K562 (cell line): ENCODE results near the gene MEGF11. TPM values are rescaled to one million over a fixed set of nuclear protein-coding genes. Genes with fewer than 3 reads are reported as not detected.

ENCODE experiments used
- CGGBP1 ChIP-seq: fragments of 250-450 bp; sonication (Bioruptor Pico); IDR thresholded peaks from 2 replicates; pipeline ENCODE4 v1.9.0; 2021; ENCODE audit warnings: mild to moderate bottlenecking
- CREM ChIP-seq: IDR thresholded peaks from 2 replicates; pipeline ENCODE4 v1.6.1; 2014; ENCODE audit warnings: antibody characterized with exemption, low read depth
- ETS2 ChIP-seq: IDR thresholded peaks from 2 replicates; pipeline ENCODE4 v1.6.1; 2016; ENCODE audit warnings: borderline replicate concordance, missing genetic modification characterization, mild to moderate bottlenecking, moderate library complexity, missing compliant biosample characterization; ENCODE audit not compliant: poor library complexity, severe bottlenecking
- GTF2F1 ChIP-seq: IDR thresholded peaks from 2 replicates; pipeline ENCODE4 v1.6.1; 2011; ENCODE audit warnings: low read depth, low read length, improper control_type of control experiment
- RBM17 ChIP-seq: fragments of 200-400 bp; formaldehyde crosslinking; IDR thresholded peaks from 2 replicates; pipeline ENCODE4 v1.6.1; 2017; ENCODE audit warnings: low read depth, mild to moderate bottlenecking, low read length, borderline replicate concordance
- TCF7 ChIP-seq: sonication (generic); IDR thresholded peaks from 2 replicates; pipeline ENCODE4 v1.6.1; 2016; ENCODE audit warnings: antibody characterized with exemption, borderline replicate concordance
- ZNF518B ChIP-seq: fragments of 250-450 bp; sonication (Bioruptor Pico); IDR thresholded peaks from 2 replicates; pipeline ENCODE4 v1.5.0; 2021; ENCODE audit warnings: mild to moderate bottlenecking, moderate library complexity
- polyA plus RNA-seq, 8 experiments: library from polyadenylated mRNA; depleted of rRNA in 4 of 8; stranded (reverse) in 5 of 8; unstranded in 3 of 8; fragments of >200 nt; fragmentation: Nextera tagmentation in 2 of 8; fragmentation: Illumina TruSeq in 1 of 8; extraction: Ambion mirVana in 2 of 8; extraction: Trizol in 1 of 8; gene quantifications; 2 replicates each; pipeline versions ENCODE4 v1.2.1 to v1.2.3, GENCODE V29; 2011 to 2014; ENCODE audit warnings: inconsistent platforms in 1 of 8, missing spikeins in 1 of 8
- total RNA-seq, 7 experiments: library from RNA; depleted of rRNA in 6 of 7; stranded (reverse); fragments of >200 nt in 6 of 7; fragmentation: Illumina TruSeq in 2 of 7; extraction: Trizol in 2 of 7; gene quantifications; 2 replicates each; pipeline versions ENCODE4 v1.2.1 to v1.2.3, GENCODE V29; 2011 to 2021; ENCODE audit warnings: low replicate concordance in 1 of 7
- TF ChIP-seq, protein P1 (sequence below): fragments of 250-450 bp; sonication (Bioruptor Pico); IDR thresholded peaks from 2 replicates; pipeline ENCODE4 v1.4.0; 2020
- TF ChIP-seq, protein P2 (sequence below): fragments of 150-350 bp; IDR thresholded peaks from 2 replicates; pipeline ENCODE4 v1.6.1; 2014; ENCODE audit warnings: low read depth, mild to moderate bottlenecking, low read length, borderline replicate concordance
- TF ChIP-seq, protein P3 (sequence below): fragments of 450-650 bp; IDR thresholded peaks from 2 replicates; pipeline ENCODE4 v1.7.1; 2018; ENCODE audit warnings: mild to moderate bottlenecking, low read depth; ENCODE audit not compliant: partially characterized antibody

The MEGF11 gene
- total and polyA plus RNA-seq, 9 of the 15 experiments (the other 6 are each of a cell fraction or from before 2014, with no cell fraction given), result 0.06 to 0.23 (median 0.20) TPM; not detected in 6

GRCh38 chr15:65952391-65953053, 301.0 kb downstream of the MEGF11 start (continued):
- TF ChIP-seq ZNF518B (CRISPR knock-in tag) (no peak), GTF2F1 (no peak), RBM17 (no peak), CGGBP1 (CRISPR knock-in tag) (no peak), ETS2 (tag) (no peak), CREM (peak; percentile 5; the same call in 1 of the 2 replicates), TCF7 (no peak)
- TF ChIP-seq, protein P1, sequence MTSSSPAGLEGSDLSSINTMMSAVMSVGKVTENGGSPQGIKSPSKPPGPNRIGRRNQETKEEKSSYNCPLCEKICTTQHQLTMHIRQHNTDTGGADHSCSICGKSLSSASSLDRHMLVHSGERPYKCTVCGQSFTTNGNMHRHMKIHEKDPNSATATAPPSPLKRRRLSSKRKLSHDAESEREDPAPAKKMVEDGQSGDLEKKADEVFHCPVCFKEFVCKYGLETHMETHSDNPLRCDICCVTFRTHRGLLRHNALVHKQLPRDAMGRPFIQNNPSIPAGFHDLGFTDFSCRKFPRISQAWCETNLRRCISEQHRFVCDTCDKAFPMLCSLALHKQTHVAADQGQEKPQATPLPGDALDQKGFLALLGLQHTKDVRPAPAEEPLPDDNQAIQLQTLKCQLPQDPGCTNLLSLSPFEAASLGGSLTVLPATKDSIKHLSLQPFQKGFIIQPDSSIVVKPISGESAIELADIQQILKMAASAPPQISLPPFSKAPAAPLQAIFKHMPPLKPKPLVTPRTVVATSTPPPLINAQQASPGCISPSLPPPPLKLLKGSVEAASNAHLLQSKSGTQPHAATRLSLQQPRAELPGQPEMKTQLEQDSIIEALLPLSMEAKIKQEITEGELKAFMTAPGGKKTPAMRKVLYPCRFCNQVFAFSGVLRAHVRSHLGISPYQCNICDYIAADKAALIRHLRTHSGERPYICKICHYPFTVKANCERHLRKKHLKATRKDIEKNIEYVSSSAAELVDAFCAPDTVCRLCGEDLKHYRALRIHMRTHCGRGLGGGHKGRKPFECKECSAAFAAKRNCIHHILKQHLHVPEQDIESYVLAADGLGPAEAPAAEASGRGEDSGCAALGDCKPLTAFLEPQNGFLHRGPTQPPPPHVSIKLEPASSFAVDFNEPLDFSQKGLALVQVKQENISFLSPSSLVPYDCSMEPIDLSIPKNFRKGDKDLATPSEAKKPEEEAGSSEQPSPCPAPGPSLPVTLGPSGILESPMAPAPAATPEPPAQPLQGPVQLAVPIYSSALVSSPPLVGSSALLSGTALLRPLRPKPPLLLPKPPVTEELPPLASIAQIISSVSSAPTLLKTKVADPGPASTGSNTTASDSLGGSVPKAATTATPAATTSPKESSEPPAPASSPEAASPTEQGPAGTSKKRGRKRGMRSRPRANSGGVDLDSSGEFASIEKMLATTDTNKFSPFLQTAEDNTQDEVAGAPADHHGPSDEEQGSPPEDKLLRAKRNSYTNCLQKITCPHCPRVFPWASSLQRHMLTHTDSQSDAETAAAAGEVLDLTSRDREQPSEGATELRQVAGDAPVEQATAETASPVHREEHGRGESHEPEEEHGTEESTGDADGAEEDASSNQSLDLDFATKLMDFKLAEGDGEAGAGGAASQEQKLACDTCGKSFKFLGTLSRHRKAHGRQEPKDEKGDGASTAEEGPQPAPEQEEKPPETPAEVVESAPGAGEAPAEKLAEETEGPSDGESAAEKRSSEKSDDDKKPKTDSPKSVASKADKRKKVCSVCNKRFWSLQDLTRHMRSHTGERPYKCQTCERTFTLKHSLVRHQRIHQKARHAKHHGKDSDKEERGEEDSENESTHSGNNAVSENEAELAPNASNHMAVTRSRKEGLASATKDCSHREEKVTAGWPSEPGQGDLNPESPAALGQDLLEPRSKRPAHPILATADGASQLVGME (CRISPR knock-in tag), result no peak
- TF ChIP-seq, protein P2, sequence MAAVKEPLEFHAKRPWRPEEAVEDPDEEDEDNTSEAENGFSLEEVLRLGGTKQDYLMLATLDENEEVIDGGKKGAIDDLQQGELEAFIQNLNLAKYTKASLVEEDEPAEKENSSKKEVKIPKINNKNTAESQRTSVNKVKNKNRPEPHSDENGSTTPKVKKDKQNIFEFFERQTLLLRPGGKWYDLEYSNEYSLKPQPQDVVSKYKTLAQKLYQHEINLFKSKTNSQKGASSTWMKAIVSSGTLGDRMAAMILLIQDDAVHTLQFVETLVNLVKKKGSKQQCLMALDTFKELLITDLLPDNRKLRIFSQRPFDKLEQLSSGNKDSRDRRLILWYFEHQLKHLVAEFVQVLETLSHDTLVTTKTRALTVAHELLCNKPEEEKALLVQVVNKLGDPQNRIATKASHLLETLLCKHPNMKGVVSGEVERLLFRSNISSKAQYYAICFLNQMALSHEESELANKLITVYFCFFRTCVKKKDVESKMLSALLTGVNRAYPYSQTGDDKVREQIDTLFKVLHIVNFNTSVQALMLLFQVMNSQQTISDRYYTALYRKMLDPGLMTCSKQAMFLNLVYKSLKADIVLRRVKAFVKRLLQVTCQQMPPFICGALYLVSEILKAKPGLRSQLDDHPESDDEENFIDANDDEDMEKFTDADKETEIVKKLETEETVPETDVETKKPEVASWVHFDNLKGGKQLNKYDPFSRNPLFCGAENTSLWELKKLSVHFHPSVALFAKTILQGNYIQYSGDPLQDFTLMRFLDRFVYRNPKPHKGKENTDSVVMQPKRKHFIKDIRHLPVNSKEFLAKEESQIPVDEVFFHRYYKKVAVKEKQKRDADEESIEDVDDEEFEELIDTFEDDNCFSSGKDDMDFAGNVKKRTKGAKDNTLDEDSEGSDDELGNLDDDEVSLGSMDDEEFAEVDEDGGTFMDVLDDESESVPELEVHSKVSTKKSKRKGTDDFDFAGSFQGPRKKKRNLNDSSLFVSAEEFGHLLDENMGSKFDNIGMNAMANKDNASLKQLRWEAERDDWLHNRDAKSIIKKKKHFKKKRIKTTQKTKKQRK, result no peak
- TF ChIP-seq, protein P3, sequence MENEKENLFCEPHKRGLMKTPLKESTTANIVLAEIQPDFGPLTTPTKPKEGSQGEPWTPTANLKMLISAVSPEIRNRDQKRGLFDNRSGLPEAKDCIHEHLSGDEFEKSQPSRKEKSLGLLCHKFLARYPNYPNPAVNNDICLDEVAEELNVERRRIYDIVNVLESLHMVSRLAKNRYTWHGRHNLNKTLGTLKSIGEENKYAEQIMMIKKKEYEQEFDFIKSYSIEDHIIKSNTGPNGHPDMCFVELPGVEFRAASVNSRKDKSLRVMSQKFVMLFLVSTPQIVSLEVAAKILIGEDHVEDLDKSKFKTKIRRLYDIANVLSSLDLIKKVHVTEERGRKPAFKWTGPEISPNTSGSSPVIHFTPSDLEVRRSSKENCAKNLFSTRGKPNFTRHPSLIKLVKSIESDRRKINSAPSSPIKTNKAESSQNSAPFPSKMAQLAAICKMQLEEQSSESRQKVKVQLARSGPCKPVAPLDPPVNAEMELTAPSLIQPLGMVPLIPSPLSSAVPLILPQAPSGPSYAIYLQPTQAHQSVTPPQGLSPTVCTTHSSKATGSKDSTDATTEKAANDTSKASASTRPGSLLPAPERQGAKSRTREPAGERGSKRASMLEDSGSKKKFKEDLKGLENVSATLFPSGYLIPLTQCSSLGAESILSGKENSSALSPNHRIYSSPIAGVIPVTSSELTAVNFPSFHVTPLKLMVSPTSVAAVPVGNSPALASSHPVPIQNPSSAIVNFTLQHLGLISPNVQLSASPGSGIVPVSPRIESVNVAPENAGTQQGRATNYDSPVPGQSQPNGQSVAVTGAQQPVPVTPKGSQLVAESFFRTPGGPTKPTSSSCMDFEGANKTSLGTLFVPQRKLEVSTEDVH, result no peak
